A549 (cell line): Measurements from ENCODE around the gene CHIC2. TPM values are rescaled to one million over a fixed set of nuclear protein-coding genes. Genes with fewer than 3 reads are reported as not detected.

ENCODE experiments used
- ATAC-seq, 2 experiments: fragments of 200-7000 bp in 1 of 2; fragments of >200 bp in 1 of 2; cut with Nextera tagmentation in 1 of 2; cut with Tn5 transposase in 1 of 2; 3 replicates each; pipeline versions ENCODE4 v1.8.0 to v1.9.1; 2018 to 2020; ENCODE audit warnings: mild to moderate bottlenecking in 1 of 2, moderate library complexity in 1 of 2
- CTCF ChIA-PET: fragments of 300-600 bp; sonication (Branson Sonifier 250); formaldehyde crosslinking; extraction: SDS; loops from one replicate; lab custom pipeline; 2021; ENCODE audit warnings: antibody characterized with exemption, inconsistent platforms; lab: Yijun Ruan, JAX
- POLR2A ChIA-PET: fragments of 350-600 bp; formaldehyde crosslinking; extraction: SDS; loops from one replicate; lab custom pipeline; 2021; ENCODE audit warnings: antibody characterized with exemption, inconsistent platforms; lab: Yijun Ruan, JAX
- DNase-seq, 2 experiments: peaks; one replicate each; pipeline versions ENCODE4 v3.0.0 to v3.0.0-alpha.2; 2011 to 2016; ENCODE audit warnings: low read depth in 1 of 2, low spot score in 1 of 2
- FAIRE-seq: peaks from 2 replicates; lab custom pipeline; 2011; peaks lifted over from hg19 to GRCh38; lab: Jason Lieb, UNC
- H3K27ac ChIP-seq, 2 experiments: fragments of >200 bp; sonication (Bioruptor Twin); formaldehyde crosslinking; 3 replicates each; pipeline ENCODE4 v1.5.1; 2016 to 2017
- H3K4me1 ChIP-seq: fragments of >200 bp; sonication (Bioruptor Twin); formaldehyde crosslinking; 3 replicates; pipeline ENCODE4 v1.6.1; 2016
- H3K4me2 ChIP-seq: fragments of >200 bp; sonication (Bioruptor Twin); formaldehyde crosslinking; 3 replicates; pipeline ENCODE4 v1.6.1; 2016
- H3K4me3 ChIP-seq: fragments of >200 bp; sonication (Bioruptor Twin); formaldehyde crosslinking; 3 replicates; pipeline ENCODE4 v1.5.1; 2016
- H3K9me3 ChIP-seq: fragments of >200 bp; sonication (Bioruptor Twin); formaldehyde crosslinking; 3 replicates; pipeline ENCODE4 v1.6.1; 2016
- CBX2 ChIP-seq: fragments of 200-600 bp; sonication (generic); IDR thresholded peaks from 2 replicates; pipeline ENCODE4 v1.6.1; 2016; ENCODE audit warnings: low read depth, mild to moderate bottlenecking, borderline replicate concordance
- CEBPB ChIP-seq, 2 experiments: fragments of >200 bp in 1 of 2; sonication (Bioruptor Twin) in 1 of 2; formaldehyde crosslinking in 1 of 2; IDR thresholded peaks; 2 replicates each; pipeline ENCODE4 v1.6.1; 2012 to 2016
- CHD2 ChIP-seq: fragments of 150-350 bp; IDR thresholded peaks from 2 replicates; pipeline ENCODE4 v1.6.1; 2014; ENCODE audit warnings: low read length; ENCODE audit not compliant: partially characterized antibody
- CHD4 ChIP-seq: fragments of 200-600 bp; sonication (generic); IDR thresholded peaks from 2 replicates; pipeline ENCODE4 v1.6.1; 2016; ENCODE audit warnings: antibody characterized with exemption, mild to moderate bottlenecking, borderline replicate concordance
- EHF ChIP-seq: fragments of 250-450 bp; sonication (Bioruptor Pico); IDR thresholded peaks from 2 replicates; pipeline ENCODE4 v1.5.0; 2020; ENCODE audit warnings: mild to moderate bottlenecking
- FOXS1 ChIP-seq: fragments of 250-450 bp; sonication (Bioruptor Pico); IDR thresholded peaks from 2 replicates; pipeline ENCODE4 v1.5.0; 2020; ENCODE audit warnings: mild to moderate bottlenecking, moderate library complexity
- HEYL ChIP-seq: fragments of 250-450 bp; sonication (Bioruptor Pico); IDR thresholded peaks from 2 replicates; pipeline ENCODE4 v1.8.0; 2021; ENCODE audit warnings: mild to moderate bottlenecking, moderate library complexity
- HOXA7 ChIP-seq: fragments of 250-450 bp; sonication (Bioruptor Pico); IDR thresholded peaks from 2 replicates; pipeline ENCODE4 v1.5.0; 2020; ENCODE audit warnings: mild to moderate bottlenecking, moderate library complexity
- MAFK ChIP-seq: fragments of 450-650 bp; IDR thresholded peaks from 2 replicates; pipeline ENCODE4 v1.6.1; 2014; ENCODE audit not compliant: partially characterized antibody
- MYC ChIP-seq: IDR thresholded peaks from 2 replicates; pipeline ENCODE4 v1.6.1; 2012; ENCODE audit warnings: mild to moderate bottlenecking, inconsistent platforms, low read length, improper control_type of control experiment, borderline replicate concordance
- NFE2L2 ChIP-seq: fragments of 150-350 bp; conservative IDR thresholded peaks from 2 replicates; pipeline ENCODE4 v1.6.1; 2014; ENCODE audit warnings: low read length
- NR3C1 ChIP-seq: fragments of >200 bp; sonication (Bioruptor Twin); formaldehyde crosslinking; IDR thresholded peaks from 3 replicates; pipeline ENCODE4 v1.6.1; 2017
- RAD21 ChIP-seq, 2 experiments: fragments of >200 bp in 1 of 2; sonication (Bioruptor Twin) in 1 of 2; formaldehyde crosslinking in 1 of 2; IDR thresholded peaks in 1 of 2; conservative IDR thresholded peaks in 1 of 2; 2 replicates in 1 of 2; 3 replicates in 1 of 2; pipeline ENCODE4 v1.6.1; 2012 to 2018; ENCODE audit warnings: inconsistent platforms in 1 of 2
- RARB ChIP-seq: fragments of 250-450 bp; sonication (Bioruptor Pico); IDR thresholded peaks from 2 replicates; pipeline ENCODE4 v1.8.0; 2021; ENCODE audit warnings: mild to moderate bottlenecking, moderate library complexity
- SMC3 ChIP-seq: fragments of >200 bp; sonication (Bioruptor Twin); formaldehyde crosslinking; IDR thresholded peaks from 3 replicates; pipeline ENCODE4 v1.6.1; 2018; ENCODE audit warnings: inconsistent platforms
- TP53 ChIP-seq: fragments of 250-450 bp; sonication (Bioruptor Pico); IDR thresholded peaks from 2 replicates; pipeline ENCODE4 v1.5.0; 2021; ENCODE audit warnings: mild to moderate bottlenecking, moderate library complexity
- ZC3H11A ChIP-seq: fragments of 450-650 bp; IDR thresholded peaks from 2 replicates; pipeline ENCODE4 v1.6.1; 2014; ENCODE audit warnings: antibody characterized with exemption, mild to moderate bottlenecking
- WGBS: methylation state at CpG from one replicate; pipeline ENCODE4 v1.1.6; 2017; ENCODE audit errors: missing lambda C conversion rate; 5-methylcytosine and 5-hydroxymethylcytosine counted together
- polyA plus RNA-seq, 4 experiments: library from polyadenylated mRNA; depleted of rRNA in 3 of 4; stranded (reverse); fragments of >200 nt; fragmentation: RNase III in 1 of 4; extraction: RNeasy Plus Mini Kit Qiagen cat#74134 plus additional on column Dnase treatment in 1 of 4; gene quantifications; 2 replicates in 3 of 4; 3 replicates in 1 of 4; pipeline ENCODE4 v1.2.3, GENCODE V29; 2011 to 2017
- TF ChIP-seq, protein P1 (sequence below): fragments of >200 bp; sonication (Bioruptor Twin); formaldehyde crosslinking; IDR thresholded peaks from 3 replicates; pipeline ENCODE4 v1.5.1; 2016
- TF ChIP-seq, protein P2 (sequence below): IDR thresholded peaks from 2 replicates; pipeline ENCODE4 v1.6.1; 2012
- TF ChIP-seq, protein P3 (sequence below): fragments of 250-450 bp; sonication (Bioruptor Pico); IDR thresholded peaks from 2 replicates; pipeline ENCODE4 v1.5.0; 2020; ENCODE audit warnings: low read depth, mild to moderate bottlenecking, moderate library complexity
- TF ChIP-seq, protein P4 (sequence below): fragments of 450-650 bp; IDR thresholded peaks from 2 replicates; pipeline ENCODE4 v1.6.1; 2014; ENCODE audit warnings: antibody characterized with exemption
- TF ChIP-seq, protein P5 (sequence below): fragments of 150-350 bp; IDR thresholded peaks from 2 replicates; pipeline ENCODE4 v1.6.1; 2014; ENCODE audit warnings: low read depth, mild to moderate bottlenecking, low read length
- TF ChIP-seq, protein P6 (sequence below): fragments of >200 bp; sonication (Bioruptor Twin); formaldehyde crosslinking; IDR thresholded peaks from 2 replicates; pipeline ENCODE4 v1.6.1; 2016

CHIC2 gene
- polyA plus RNA-seq, 2 of the 4 experiments (the other 2 are of a cell fraction): 5.9 to 10.1 TPM

DNA sequence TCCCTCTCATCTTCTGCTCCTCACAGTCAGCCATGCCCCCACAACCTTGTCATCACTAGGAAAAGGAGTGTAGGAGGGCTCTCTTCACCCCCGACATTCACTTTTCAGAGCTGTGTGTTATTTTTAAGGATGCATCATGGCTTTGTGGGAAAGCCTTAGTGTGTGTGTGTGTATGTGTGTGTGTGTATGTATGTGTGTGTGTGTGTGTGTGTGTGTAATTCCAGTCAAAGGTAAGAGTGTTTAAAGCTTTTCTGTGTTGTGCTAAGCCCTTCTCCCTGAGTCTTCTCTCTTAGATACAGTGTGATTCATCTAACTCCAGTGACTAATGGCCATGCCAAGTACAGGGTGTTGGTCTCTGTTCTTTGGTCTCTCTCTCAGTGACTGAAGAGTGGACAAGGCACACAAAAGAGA lies 76.6 kb downstream of the CHIC2 start:
- ChIA-PET POLR2A (no interaction called here), CTCF (no interaction called here)
- 93% methylated on average over 1 of the region's 1 CpG for WGBS
- Histone ChIP-seq H3K4me2 (no peak overlapping the region), H3K4me3 (no peak overlapping the region), H3K4me1 (no peaks in the 10 kb centered on the region), H3K27ac (no peak overlapping the region), H3K9me3 (no peaks in the 10 kb centered on the region)
- DNase-seq: peak in 1 of 2 experiments; percentile 3
- FAIRE-seq: no peak
- TF ChIP-seq RAD21 (conservative IDR thresholded peaks at IDR 0.05 in 1 of 2, IDR thresholded peaks at IDR 0.05 in 1 of 2) (no peak), CEBPB (IDR thresholded peaks at IDR 0.05) (no peak), CBX2 (no peak), NR3C1 (no peak), MAFK (no peak), RARB (CRISPR knock-in tag) (no peak), HEYL (CRISPR knock-in tag) (no peak), TP53 (CRISPR knock-in tag) (no peak)
- TF ChIP-seq, protein P1, sequence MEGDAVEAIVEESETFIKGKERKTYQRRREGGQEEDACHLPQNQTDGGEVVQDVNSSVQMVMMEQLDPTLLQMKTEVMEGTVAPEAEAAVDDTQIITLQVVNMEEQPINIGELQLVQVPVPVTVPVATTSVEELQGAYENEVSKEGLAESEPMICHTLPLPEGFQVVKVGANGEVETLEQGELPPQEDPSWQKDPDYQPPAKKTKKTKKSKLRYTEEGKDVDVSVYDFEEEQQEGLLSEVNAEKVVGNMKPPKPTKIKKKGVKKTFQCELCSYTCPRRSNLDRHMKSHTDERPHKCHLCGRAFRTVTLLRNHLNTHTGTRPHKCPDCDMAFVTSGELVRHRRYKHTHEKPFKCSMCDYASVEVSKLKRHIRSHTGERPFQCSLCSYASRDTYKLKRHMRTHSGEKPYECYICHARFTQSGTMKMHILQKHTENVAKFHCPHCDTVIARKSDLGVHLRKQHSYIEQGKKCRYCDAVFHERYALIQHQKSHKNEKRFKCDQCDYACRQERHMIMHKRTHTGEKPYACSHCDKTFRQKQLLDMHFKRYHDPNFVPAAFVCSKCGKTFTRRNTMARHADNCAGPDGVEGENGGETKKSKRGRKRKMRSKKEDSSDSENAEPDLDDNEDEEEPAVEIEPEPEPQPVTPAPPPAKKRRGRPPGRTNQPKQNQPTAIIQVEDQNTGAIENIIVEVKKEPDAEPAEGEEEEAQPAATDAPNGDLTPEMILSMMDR: no peak
- TF ChIP-seq, protein P2, sequence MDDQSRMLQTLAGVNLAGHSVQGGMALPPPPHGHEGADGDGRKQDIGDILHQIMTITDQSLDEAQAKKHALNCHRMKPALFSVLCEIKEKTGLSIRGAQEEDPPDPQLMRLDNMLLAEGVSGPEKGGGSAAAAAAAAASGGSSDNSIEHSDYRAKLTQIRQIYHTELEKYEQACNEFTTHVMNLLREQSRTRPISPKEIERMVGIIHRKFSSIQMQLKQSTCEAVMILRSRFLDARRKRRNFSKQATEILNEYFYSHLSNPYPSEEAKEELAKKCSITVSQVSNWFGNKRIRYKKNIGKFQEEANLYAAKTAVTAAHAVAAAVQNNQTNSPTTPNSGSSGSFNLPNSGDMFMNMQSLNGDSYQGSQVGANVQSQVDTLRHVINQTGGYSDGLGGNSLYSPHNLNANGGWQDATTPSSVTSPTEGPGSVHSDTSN: no peak
- ATAC-seq: peak; percentile 43 to 70; a peak in 4 of 6 replicates

DNA sequence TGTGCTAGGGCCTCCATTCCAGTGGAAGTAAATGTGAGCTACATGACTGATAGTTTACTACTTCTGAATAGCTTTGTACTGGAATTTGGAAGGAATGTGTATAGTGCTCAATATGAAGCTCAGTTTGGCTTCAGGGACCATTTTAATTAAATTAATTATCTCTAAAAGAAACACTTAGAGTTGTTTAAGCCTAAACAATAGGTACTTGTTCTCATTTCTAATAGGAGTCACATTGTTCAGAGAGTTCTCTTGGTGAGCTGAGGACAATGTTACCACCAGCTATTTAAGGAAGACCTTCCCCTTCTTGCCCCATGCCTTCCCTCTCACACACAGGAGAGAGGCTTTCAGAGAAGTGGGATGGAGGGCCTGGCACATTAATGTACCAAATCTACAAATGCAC lies 78.3 kb downstream of the CHIC2 start:
- ChIA-PET CTCF (no interaction called here), POLR2A (no interaction called here)
- H3K4me3 ChIP-seq: no peak overlapping the region
- H3K4me1 ChIP-seq: no peaks in the 10 kb centered on the region
- ATAC-seq (no peak), DNase-seq (no peak), FAIRE-seq (no peak)
- H3K9me3 ChIP-seq: no peaks in the 10 kb centered on the region
- no peak for TF ChIP-seq CEBPB (IDR thresholded peaks at IDR 0.05)
- no peak for TF ChIP-seq HEYL (CRISPR knock-in tag)
- no peak for TF ChIP-seq EHF (CRISPR knock-in tag)
- TF ChIP-seq, protein P3, sequence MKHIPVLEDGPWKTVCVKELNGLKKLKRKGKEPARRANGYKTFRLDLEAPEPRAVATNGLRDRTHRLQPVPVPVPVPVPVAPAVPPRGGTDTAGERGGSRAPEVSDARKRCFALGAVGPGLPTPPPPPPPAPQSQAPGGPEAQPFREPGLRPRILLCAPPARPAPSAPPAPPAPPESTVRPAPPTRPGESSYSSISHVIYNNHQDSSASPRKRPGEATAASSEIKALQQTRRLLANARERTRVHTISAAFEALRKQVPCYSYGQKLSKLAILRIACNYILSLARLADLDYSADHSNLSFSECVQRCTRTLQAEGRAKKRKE: no peak
- no peak for TF ChIP-seq SMC3
- TF ChIP-seq, protein P4, sequence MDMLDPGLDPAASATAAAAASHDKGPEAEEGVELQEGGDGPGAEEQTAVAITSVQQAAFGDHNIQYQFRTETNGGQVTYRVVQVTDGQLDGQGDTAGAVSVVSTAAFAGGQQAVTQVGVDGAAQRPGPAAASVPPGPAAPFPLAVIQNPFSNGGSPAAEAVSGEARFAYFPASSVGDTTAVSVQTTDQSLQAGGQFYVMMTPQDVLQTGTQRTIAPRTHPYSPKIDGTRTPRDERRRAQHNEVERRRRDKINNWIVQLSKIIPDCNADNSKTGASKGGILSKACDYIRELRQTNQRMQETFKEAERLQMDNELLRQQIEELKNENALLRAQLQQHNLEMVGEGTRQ: no peak
- TF ChIP-seq CBX2: no peak
- no peak overlapping the region for H3K4me2 ChIP-seq
- H3K27ac ChIP-seq: no peak overlapping the region

DNA sequence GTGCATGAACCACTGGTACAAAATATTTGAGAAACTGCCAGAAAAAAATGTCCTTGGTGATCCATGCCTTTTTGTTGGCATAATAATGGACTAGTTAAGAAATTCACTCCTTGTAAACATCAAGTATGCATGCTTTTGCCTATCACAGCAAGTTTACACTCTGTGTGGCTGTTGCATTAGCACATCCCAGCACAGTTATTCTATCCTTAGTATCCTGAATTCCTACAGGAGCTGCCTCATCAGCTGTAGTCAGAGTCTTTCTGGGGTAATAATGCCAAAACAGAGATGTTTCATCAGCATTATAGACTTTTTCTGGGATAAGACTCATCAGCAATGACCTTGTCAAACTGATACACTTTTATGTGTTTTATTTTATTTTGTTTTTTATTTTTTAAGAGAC lies 82.8 kb downstream of the CHIC2 start:
- TF ChIP-seq SMC3 (no peak), HOXA7 (no peak), EHF (CRISPR knock-in tag) (no peak), CBX2 (no peak), FOXS1 (CRISPR knock-in tag) (no peak), CHD2 (no peak), MYC (no peak), CHD4 (no peak), ZC3H11A (no peak), NFE2L2 (no peak)
- TF ChIP-seq, protein P2: no peak
- TF ChIP-seq, protein P5, sequence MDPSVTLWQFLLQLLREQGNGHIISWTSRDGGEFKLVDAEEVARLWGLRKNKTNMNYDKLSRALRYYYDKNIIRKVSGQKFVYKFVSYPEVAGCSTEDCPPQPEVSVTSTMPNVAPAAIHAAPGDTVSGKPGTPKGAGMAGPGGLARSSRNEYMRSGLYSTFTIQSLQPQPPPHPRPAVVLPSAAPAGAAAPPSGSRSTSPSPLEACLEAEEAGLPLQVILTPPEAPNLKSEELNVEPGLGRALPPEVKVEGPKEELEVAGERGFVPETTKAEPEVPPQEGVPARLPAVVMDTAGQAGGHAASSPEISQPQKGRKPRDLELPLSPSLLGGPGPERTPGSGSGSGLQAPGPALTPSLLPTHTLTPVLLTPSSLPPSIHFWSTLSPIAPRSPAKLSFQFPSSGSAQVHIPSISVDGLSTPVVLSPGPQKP: no peak
- TF ChIP-seq, protein P6, sequence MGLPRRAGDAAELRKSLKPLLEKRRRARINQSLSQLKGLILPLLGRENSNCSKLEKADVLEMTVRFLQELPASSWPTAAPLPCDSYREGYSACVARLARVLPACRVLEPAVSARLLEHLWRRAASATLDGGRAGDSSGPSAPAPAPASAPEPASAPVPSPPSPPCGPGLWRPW: no peak
- DNase-seq (no peak), ATAC-seq (no peak), FAIRE-seq (no peak)
- Histone ChIP-seq H3K27ac (no peak overlapping the region), H3K4me2 (no peak overlapping the region), H3K4me3 (no peak overlapping the region), H3K9me3 (no peaks in the 10 kb centered on the region), H3K4me1 (no peaks in the 10 kb centered on the region)
- POLR2A ChIA-PET: no interaction called here
- CTCF ChIA-PET: no interaction called here
